HG03354 (cell line): ENCODE results near the gene DNAJB6.
"Not testable (repeated sequence)": the region's sequence is repeated elsewhere in the genome, so short reads cannot be mapped to it uniquely, and the experiment has no call there.

Experiments used
- ATAC-seq: cut with Tn5 transposase; IDR thresholded peaks from one replicate; pipeline ENCODE4 v1.9.1; 2021; ENCODE audit warnings: mild to moderate bottlenecking; ENCODE audit not compliant: unreplicated experiment, poor library complexity, severe bottlenecking

The DNAJB6 gene

GRCh38 chr7:157436076-157436475 is 99.3 kb downstream of the DNAJB6 start:
- ATAC-seq, result no peak

GRCh38 chr7:157436763-157437480 is 100.1 kb downstream of the DNAJB6 start:
- ATAC-seq, result no peak

- ATAC-seq, result no peak
Observed at GRCh38 chr7:157437519-157438061, 100.8 kb downstream of the DNAJB6 start.

GRCh38 chr7:157438121-157439025 is 101.6 kb downstream of the DNAJB6 start:
- ATAC-seq, result no peak

GRCh38 chr7:157439149-157439548 is 102.3 kb downstream of the DNAJB6 start:
- no peak for ATAC-seq

GRCh38 chr7:157439761-157440160 is 103.0 kb downstream of the DNAJB6 start:
- no peak for ATAC-seq

GRCh38 chr7:157440346-157441022 is 103.7 kb downstream of the DNAJB6 start:
- no peak for ATAC-seq

- no peak for ATAC-seq
Observed at GRCh38 chr7:157441023-157441399, 104.2 kb downstream of the DNAJB6 start.

- no peak for ATAC-seq
Observed at GRCh38 chr7:157442456-157442855, 105.7 kb downstream of the DNAJB6 start.

GRCh38 chr7:157442993-157443831 is 106.4 kb downstream of the DNAJB6 start:
- ATAC-seq, result no peak

GRCh38 chr7:157444011-157444842 is 107.4 kb downstream of the DNAJB6 start:
- no peak for ATAC-seq

- no peak for ATAC-seq
Observed at GRCh38 chr7:157444843-157445135, 108.0 kb downstream of the DNAJB6 start.

GRCh38 chr7:157445246-157445955 is 108.6 kb downstream of the DNAJB6 start:
- ATAC-seq, result no peak

GRCh38 chr7:157445956-157446295 is 109.1 kb downstream of the DNAJB6 start:
- no peak for ATAC-seq

GRCh38 chr7:157446322-157446721 is 109.5 kb downstream of the DNAJB6 start:
- no peak for ATAC-seq

- ATAC-seq, result not testable (repeated sequence)
Observed at GRCh38 chr7:157454003-157454402, 117.2 kb downstream of the DNAJB6 start.

- ATAC-seq, result no peak
Observed at GRCh38 chr7:157457355-157458253, 120.8 kb downstream of the DNAJB6 start.
